GM23338 (cell line): ENCODE data around the gene CCNQ. TPM values are rescaled to one million over a fixed set of nuclear protein-coding genes. Genes with fewer than 3 reads are reported as not detected.

ENCODE experiments used
- CREB1 ChIP-seq: fragments of 250-450 bp; sonication (Bioruptor Pico); IDR thresholded peaks from 2 replicates; pipeline ENCODE4 v1.5.0; 2020; ENCODE audit warnings: low read depth, mild to moderate bottlenecking, moderate library complexity
- ZNF114 ChIP-seq: fragments of 250-450 bp; sonication (Bioruptor Pico); IDR thresholded peaks from 2 replicates; pipeline ENCODE4 v1.5.0; 2020; ENCODE audit warnings: mild to moderate bottlenecking, moderate library complexity
- polyA plus RNA-seq: library from polyadenylated mRNA; unstranded; fragments of >200 nt; fragmentation: Nextera tagmentation; extraction: Ambion mirVana; gene quantifications from 2 replicates; pipeline ENCODE4 v1.2.1, GENCODE V29; 2016
- total RNA-seq: library from RNA; depleted of rRNA; stranded (reverse); fragments of >200 nt; shearing (Covaris generic); gene quantifications from 2 replicates; pipeline ENCODE4 v1.2.3, GENCODE V29; 2014
- TF ChIP-seq, protein P1 (sequence below): fragments of 250-450 bp; sonication (Bioruptor Pico); IDR thresholded peaks from 2 replicates; pipeline ENCODE4 v1.5.0; 2020; ENCODE audit warnings: mild to moderate bottlenecking, moderate library complexity
- TF ChIP-seq, protein P2 (sequence below): IDR thresholded peaks from one replicate; pipeline ENCODE4 v1.6.1; 2018; ENCODE audit warnings: antibody characterized with exemption; ENCODE audit not compliant: unreplicated experiment
- TF ChIP-seq, protein P3 (sequence below): IDR thresholded peaks from 2 replicates; pipeline ENCODE4 v1.6.1; 2016; ENCODE audit warnings: antibody characterized with exemption

Gene CCNQ
- total and polyA plus RNA-seq, 2 experiments from 2014 or later = 19.4 to 30.2 TPM

DNA sequence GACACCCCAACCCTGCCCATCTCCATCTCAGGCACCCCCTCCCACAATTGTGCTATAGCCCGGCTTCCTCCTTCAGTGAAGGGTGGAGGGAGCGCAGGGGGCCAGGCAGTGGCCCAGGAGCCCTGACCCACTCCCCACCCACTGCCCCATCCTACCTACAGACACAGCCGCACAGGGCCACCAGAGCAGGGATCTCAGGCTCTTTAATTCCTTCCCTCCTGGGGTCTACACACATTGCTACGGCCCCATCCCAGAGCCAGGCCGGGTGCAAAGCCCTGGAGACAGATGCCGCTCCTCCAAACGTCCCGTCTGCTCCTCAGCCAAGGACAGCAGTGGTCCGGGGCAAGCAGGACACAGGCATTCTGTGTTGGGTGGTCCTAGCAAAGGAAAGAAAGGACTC lies 35.3 kb upstream of the CCNQ start (continued):
- TF ChIP-seq, protein P1, sequence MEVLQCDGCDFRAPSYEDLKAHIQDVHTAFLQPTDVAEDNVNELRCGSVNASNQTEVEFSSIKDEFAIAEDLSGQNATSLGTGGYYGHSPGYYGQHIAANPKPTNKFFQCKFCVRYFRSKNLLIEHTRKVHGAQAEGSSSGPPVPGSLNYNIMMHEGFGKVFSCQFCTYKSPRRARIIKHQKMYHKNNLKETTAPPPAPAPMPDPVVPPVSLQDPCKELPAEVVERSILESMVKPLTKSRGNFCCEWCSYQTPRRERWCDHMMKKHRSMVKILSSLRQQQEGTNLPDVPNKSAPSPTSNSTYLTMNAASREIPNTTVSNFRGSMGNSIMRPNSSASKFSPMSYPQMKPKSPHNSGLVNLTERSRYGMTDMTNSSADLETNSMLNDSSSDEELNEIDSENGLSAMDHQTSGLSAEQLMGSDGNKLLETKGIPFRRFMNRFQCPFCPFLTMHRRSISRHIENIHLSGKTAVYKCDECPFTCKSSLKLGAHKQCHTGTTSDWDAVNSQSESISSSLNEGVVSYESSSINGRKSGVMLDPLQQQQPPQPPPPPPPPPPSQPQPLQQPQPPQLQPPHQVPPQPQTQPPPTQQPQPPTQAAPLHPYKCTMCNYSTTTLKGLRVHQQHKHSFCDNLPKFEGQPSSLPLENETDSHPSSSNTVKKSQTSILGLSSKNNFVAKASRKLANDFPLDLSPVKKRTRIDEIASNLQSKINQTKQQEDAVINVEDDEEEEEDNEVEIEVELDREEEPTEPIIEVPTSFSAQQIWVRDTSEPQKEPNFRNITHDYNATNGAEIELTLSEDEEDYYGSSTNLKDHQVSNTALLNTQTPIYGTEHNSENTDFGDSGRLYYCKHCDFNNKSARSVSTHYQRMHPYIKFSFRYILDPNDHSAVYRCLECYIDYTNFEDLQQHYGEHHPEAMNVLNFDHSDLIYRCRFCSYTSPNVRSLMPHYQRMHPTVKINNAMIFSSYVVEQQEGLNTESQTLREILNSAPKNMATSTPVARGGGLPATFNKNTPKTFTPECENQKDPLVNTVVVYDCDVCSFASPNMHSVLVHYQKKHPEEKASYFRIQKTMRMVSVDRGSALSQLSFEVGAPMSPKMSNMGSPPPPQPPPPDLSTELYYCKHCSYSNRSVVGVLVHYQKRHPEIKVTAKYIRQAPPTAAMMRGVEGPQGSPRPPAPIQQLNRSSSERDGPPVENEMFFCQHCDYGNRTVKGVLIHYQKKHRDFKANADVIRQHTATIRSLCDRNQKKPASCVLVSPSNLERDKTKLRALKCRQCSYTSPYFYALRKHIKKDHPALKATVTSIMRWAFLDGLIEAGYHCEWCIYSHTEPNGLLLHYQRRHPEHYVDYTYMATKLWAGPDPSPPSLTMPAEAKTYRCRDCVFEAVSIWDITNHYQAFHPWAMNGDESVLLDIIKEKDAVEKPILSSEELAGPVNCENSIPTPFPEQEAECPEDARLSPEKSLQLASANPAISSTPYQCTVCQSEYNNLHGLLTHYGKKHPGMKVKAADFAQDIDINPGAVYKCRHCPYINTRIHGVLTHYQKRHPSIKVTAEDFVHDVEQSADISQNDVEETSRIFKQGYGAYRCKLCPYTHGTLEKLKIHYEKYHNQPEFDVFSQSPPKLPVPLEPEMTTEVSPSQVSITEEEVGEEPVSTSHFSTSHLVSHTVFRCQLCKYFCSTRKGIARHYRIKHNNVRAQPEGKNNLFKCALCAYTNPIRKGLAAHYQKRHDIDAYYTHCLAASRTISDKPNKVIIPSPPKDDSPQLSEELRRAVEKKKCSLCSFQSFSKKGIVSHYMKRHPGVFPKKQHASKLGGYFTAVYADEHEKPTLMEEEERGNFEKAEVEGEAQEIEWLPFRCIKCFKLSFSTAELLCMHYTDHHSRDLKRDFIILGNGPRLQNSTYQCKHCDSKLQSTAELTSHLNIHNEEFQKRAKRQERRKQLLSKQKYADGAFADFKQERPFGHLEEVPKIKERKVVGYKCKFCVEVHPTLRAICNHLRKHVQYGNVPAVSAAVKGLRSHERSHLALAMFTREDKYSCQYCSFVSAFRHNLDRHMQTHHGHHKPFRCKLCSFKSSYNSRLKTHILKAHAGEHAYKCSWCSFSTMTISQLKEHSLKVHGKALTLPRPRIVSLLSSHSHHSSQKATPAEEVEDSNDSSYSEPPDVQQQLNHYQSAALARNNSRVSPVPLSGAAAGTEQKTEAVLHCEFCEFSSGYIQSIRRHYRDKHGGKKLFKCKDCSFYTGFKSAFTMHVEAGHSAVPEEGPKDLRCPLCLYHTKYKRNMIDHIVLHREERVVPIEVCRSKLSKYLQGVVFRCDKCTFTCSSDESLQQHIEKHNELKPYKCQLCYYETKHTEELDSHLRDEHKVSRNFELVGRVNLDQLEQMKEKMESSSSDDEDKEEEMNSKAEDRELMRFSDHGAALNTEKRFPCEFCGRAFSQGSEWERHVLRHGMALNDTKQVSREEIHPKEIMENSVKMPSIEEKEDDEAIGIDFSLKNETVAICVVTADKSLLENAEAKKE = no peak
- TF ChIP-seq ZNF114 (CRISPR knock-in tag) (no peak), CREB1 (no peak)
- TF ChIP-seq, protein P2, sequence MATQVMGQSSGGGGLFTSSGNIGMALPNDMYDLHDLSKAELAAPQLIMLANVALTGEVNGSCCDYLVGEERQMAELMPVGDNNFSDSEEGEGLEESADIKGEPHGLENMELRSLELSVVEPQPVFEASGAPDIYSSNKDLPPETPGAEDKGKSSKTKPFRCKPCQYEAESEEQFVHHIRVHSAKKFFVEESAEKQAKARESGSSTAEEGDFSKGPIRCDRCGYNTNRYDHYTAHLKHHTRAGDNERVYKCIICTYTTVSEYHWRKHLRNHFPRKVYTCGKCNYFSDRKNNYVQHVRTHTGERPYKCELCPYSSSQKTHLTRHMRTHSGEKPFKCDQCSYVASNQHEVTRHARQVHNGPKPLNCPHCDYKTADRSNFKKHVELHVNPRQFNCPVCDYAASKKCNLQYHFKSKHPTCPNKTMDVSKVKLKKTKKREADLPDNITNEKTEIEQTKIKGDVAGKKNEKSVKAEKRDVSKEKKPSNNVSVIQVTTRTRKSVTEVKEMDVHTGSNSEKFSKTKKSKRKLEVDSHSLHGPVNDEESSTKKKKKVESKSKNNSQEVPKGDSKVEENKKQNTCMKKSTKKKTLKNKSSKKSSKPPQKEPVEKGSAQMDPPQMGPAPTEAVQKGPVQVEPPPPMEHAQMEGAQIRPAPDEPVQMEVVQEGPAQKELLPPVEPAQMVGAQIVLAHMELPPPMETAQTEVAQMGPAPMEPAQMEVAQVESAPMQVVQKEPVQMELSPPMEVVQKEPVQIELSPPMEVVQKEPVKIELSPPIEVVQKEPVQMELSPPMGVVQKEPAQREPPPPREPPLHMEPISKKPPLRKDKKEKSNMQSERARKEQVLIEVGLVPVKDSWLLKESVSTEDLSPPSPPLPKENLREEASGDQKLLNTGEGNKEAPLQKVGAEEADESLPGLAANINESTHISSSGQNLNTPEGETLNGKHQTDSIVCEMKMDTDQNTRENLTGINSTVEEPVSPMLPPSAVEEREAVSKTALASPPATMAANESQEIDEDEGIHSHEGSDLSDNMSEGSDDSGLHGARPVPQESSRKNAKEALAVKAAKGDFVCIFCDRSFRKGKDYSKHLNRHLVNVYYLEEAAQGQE = no peak
- TF ChIP-seq, protein P3, sequence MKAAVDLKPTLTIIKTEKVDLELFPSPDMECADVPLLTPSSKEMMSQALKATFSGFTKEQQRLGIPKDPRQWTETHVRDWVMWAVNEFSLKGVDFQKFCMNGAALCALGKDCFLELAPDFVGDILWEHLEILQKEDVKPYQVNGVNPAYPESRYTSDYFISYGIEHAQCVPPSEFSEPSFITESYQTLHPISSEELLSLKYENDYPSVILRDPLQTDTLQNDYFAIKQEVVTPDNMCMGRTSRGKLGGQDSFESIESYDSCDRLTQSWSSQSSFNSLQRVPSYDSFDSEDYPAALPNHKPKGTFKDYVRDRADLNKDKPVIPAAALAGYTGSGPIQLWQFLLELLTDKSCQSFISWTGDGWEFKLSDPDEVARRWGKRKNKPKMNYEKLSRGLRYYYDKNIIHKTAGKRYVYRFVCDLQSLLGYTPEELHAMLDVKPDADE = no peak
